GM19397 (cell line): ENCODE data around the gene ZFYVE16.
"Not testable (repeated sequence)": the region's sequence is repeated elsewhere in the genome, so short reads cannot be mapped to it uniquely, and the experiment has no call there.

Experiments used
- ATAC-seq: cut with Tn5 transposase; IDR thresholded peaks from one replicate; pipeline ENCODE4 v1.9.1; 2021; ENCODE audit warnings: mild to moderate bottlenecking, moderate library complexity; ENCODE audit not compliant: unreplicated experiment

The ZFYVE16 gene

GRCh38 chr5:80407735-80408483 lies at the start of gene ZFYVE16:
ZFYVE16 (plus strand) TSS chr5:80408064; CDS start chr5:80434148, 26,084 bp downstream.
- peak; percentile 89 for ATAC-seq

DNA sequence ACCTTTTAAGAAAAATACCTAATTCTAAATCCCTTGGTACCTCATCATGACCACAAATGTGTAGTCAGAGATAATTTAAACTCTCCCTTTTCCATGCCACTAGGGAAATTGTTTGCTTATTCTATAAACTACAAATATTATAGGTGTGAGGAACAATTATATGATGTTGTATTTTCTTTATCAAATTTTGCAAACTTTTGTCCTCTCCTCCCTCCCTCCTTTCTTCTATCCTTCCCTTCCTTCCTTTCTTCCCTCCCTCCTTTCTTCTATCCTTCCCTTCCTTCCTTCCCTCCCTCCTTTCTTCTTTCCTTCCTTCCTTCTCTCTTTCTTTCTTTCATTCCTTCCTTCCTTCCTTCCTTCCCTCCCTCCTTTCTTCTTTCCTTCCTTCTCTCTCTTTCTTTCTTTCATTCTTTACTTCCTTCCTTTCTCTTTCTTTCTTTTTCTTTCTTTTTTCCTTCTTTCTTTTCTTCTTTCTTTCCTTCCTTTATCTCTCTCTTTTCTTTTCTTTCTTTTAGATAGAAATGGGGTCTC lies 46.9 kb upstream of the ZFYVE16 start:
- no peak for ATAC-seq

- no peak for ATAC-seq
These were observed 43.0 kb upstream of the ZFYVE16 start for GRCh38 chr5:80364892-80365291.

GRCh38 chr5:80368661-80369480 lies 39.0 kb upstream of the ZFYVE16 start:
- no peak for ATAC-seq

GRCh38 chr5:80369521-80369920 lies 38.3 kb upstream of the ZFYVE16 start:
- ATAC-seq = no peak

GRCh38 chr5:80370390-80370789 lies 37.5 kb upstream of the ZFYVE16 start:
- no peak for ATAC-seq

GRCh38 chr5:80372780-80373179 lies 35.1 kb upstream of the ZFYVE16 start:
- no peak for ATAC-seq

GRCh38 chr5:80374188-80374587 lies 33.7 kb upstream of the ZFYVE16 start:
- no peak for ATAC-seq

GRCh38 chr5:80376557-80376956 lies 31.3 kb upstream of the ZFYVE16 start:
- ATAC-seq = no peak

DNA sequence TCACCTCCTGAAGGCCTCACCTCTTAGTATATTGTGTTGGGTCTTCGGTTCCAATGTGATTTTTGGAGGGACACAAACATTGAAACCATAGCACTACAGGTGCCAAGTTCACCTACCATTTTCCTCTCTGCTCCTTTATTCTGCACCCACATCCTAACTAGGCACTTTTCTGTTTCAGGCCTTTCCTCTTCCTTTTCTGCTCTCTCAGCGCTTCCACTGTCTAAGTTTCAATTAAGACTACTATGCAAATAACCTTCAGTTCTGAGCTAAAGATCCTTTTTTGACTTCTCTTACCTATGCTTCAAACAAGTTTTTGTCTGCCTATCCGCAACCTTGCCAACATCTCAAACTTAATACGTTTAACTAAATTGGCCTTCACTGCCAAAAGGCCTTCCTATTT lies 25.4 kb upstream of the ZFYVE16 start:
- ATAC-seq = no peak

- peak; percentile 78 for ATAC-seq
These were observed 20.6 kb upstream of the ZFYVE16 start for GRCh38 chr5:80387063-80387768.

GRCh38 chr5:80389580-80389979 lies 18.3 kb upstream of the ZFYVE16 start:
- ATAC-seq = no peak

- not testable (repeated sequence) for ATAC-seq
These were observed 17.5 kb upstream of the ZFYVE16 start for GRCh38 chr5:80390413-80390812.

DNA sequence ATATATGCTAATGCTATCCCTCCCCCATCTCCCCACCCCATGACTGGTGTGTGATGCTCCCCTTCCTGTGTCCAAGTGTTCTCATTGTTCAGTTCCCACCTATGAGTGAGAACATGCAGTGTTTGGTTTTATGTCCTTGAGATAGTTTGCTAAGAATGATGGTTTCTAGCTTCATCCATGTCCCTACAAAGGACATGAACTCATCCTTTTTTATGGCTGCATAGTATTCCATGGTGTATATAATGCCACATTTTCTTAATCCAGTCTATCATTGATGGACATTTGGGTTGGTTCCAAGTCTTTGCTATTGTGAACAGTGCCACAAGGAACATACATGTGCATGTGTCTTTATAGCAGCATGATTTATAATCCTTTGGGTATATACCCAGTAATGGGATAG lies 16.6 kb upstream of the ZFYVE16 start:
- not testable (repeated sequence) for ATAC-seq

- peak; percentile 72 for ATAC-seq
These were observed 8.2 kb upstream of the ZFYVE16 start for GRCh38 chr5:80399526-80400239.

- ATAC-seq = not testable (repeated sequence)
These were observed 7.5 kb upstream of the ZFYVE16 start for GRCh38 chr5:80400368-80400767.

DNA sequence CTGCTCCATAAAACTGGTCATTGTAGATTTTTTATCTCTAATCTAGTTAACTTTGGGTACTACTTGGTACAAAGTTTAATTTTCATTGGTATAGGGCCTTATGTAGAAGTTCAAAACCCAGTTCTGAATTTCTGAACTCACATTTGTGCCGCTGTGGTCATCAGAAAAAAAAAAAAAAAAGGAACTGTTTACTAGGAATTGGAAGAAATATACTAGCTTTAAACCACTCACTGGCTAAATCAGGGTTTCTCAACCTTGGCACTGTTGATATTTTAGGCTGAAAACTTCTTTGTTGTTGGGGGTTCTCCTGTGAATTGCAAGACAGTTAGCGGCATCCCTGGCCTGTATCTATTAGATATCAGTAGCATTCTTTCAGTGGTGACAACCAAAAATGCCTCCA lies 4.1 kb upstream of the ZFYVE16 start:
- no peak for ATAC-seq

- ATAC-seq = peak; percentile 39
These were observed 707 bp upstream of the ZFYVE16 start for GRCh38 chr5:80406980-80407734.

DNA sequence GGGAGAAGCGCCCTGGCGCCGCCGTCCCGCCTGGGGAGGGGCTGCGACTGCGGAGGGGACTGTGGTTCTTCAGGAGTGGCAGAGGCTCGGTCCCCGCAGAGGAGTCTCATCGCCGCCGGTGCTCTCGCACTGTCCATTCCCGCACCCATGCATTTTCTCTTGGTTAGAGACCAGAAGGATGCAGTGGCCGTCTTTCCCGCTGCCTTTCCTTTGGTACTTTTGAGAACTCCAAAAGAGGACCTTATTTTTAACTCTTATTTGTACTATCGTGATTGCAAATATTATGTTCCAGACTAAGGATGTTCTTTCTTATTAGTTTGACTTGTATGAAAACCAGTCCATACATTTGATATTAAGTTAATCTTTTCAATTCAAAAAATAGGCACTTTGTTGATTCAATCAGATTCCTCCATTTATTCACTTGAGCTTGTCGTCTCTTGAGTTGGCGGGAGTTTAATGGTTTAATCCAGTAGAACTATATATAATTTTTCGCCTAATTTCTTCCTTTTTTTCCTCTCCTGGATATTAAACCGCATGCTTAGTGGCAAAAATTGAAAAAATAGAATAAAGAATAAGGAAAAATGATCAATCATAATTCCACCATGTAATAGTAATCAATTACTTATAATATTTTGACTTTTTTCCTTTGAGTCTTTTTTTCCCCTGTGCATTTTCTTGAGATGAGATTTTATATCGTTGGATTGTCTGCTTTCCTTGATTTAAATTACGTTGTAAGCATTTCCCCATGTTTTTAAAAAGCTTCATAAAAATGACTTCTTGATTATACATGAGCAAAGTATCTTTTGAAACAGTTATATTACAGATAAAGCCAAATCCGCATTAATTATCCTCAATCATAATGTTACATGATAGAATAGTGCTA lies 861 bp downstream of the ZFYVE16 start:
- ATAC-seq = no peak
